Superior temporal gyrus (tissue), 1 donor: ENCODE data around the gene PATL2.
A peak's percentile ranks its signal among the peaks of the same experiment; 100 is the strongest.
"Not testable (repeated sequence)": the region's sequence is repeated elsewhere in the genome, so short reads cannot be mapped to it uniquely, and the experiment has no call there.

Experiments
- DNase-seq: peaks from one replicate; pipeline ENCODE4 v3.0.0-alpha.2; 2016; ENCODE audit errors: extremely low spot score

Gene PATL2

GRCh38 chr15:44711096-44711742 lies at the start of gene PATL2, which contains the start of gene B2M:
TSS of gene PATL2 (minus strand) at chr15:44711323. CDS start at chr15:44676490, 34,833 bp downstream.
TSS of gene B2M (plus strand) at chr15:44711517. CDS start at chr15:44711547, 30 bp downstream.
- DNase-seq = peak; percentile 99

GRCh38 chr15:44753345-44753744 lies 42.2 kb upstream of the PATL2 start:
- DNase-seq = no peak

- DNase-seq = not testable (repeated sequence)
Measured at GRCh38 chr15:44743454-44743853, 32.3 kb upstream of the PATL2 start.

- not testable (repeated sequence) for DNase-seq
Measured at GRCh38 chr15:44739222-44739847, 28.2 kb upstream of the PATL2 start.

- peak; percentile 76 for DNase-seq
Measured at GRCh38 chr15:44738340-44738984, 27.3 kb upstream of the PATL2 start.

- DNase-seq = no peak
Measured at GRCh38 chr15:44736181-44736765, 25.1 kb upstream of the PATL2 start, which contains the start of gene TRIM69. TSS of gene TRIM69 (plus strand) at chr15:44736528. CDS start at chr15:44736705, 177 bp downstream.

- DNase-seq = no peak
Measured at GRCh38 chr15:44735482-44736180, 24.5 kb upstream of the PATL2 start.

GRCh38 chr15:44734839-44735481 lies 23.8 kb upstream of the PATL2 start:
- no peak for DNase-seq

GRCh38 chr15:44729408-44730127 lies 18.4 kb upstream of the PATL2 start:
- DNase-seq = peak; percentile 67

GRCh38 chr15:44728576-44729407 lies 17.7 kb upstream of the PATL2 start:
- peak; percentile 99 for DNase-seq

GRCh38 chr15:44728232-44728575 lies 17.1 kb upstream of the PATL2 start:
- not testable (repeated sequence) for DNase-seq

GRCh38 chr15:44727485-44728231 lies 16.5 kb upstream of the PATL2 start:
- DNase-seq = no peak

GRCh38 chr15:44726568-44727484 lies 15.7 kb upstream of the PATL2 start:
- no peak for DNase-seq

- DNase-seq = no peak
Measured at GRCh38 chr15:44726136-44726535, 15.0 kb upstream of the PATL2 start.

- DNase-seq = no peak
Measured at GRCh38 chr15:44722011-44722410, 10.9 kb upstream of the PATL2 start.

GRCh38 chr15:44720460-44721176 lies 9.5 kb upstream of the PATL2 start:
- no peak for DNase-seq

GRCh38 chr15:44720000-44720435 lies 8.9 kb upstream of the PATL2 start:
- not testable (repeated sequence) for DNase-seq
